Testis (tissue), 2 donors: Measurements from ENCODE around the gene PAN3.

Experiments
- POLR2A ChIP-seq: fragments of 450-650 bp; IDR thresholded peaks from one replicate; pipeline ENCODE4 v1.6.1; 2017; ENCODE audit warnings: antibody characterized with exemption, mild to moderate bottlenecking, moderate library complexity
- TF ChIP-seq, protein P1 (sequence below), 3 experiments: fragments of 450-650 bp in 2 of 3; fragments of 200-600 bp in 1 of 3; sonication (generic) in 1 of 3; IDR thresholded peaks; one replicate each; pipeline ENCODE4 v1.5.1; 2016 to 2019; ENCODE audit warnings: antibody characterized with exemption in 3 of 3, mild to moderate bottlenecking in 2 of 3, moderate library complexity in 1 of 3

DNA sequence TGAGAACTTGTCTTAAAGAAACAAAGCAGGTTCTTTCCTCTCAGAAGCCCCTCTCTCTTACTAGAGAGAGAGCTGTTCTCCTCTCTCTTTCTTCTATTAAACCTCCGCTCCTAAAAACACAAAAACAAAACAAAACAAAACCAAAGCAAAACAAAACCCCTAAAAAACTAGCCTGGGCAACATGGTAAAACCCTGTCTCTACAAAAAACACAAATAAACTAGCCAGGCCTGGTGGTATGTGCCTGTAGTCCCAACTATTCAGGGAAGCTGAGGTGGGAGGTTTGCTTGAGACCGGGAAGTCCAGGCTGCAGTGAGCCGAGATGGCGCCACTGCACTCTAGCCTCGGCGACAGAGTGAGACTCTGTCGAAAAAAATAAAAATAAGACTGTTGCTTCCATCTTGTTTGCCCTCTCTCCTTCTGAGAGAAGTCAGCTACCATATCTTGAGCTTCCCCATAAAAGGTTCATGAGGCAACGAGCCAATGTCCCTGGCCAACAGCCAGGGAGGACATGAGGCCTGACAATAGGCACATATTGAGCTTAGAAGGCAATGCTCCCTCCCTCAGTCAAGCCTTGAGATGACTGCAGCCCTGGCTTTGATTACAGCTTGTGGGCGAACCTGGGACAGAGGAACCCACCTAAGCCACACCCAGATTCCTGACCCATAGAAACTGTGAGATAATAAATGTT lies 20.5 kb upstream of the PAN3 start:
- no peak for TF ChIP-seq POLR2A
- TF ChIP-seq, protein P1, sequence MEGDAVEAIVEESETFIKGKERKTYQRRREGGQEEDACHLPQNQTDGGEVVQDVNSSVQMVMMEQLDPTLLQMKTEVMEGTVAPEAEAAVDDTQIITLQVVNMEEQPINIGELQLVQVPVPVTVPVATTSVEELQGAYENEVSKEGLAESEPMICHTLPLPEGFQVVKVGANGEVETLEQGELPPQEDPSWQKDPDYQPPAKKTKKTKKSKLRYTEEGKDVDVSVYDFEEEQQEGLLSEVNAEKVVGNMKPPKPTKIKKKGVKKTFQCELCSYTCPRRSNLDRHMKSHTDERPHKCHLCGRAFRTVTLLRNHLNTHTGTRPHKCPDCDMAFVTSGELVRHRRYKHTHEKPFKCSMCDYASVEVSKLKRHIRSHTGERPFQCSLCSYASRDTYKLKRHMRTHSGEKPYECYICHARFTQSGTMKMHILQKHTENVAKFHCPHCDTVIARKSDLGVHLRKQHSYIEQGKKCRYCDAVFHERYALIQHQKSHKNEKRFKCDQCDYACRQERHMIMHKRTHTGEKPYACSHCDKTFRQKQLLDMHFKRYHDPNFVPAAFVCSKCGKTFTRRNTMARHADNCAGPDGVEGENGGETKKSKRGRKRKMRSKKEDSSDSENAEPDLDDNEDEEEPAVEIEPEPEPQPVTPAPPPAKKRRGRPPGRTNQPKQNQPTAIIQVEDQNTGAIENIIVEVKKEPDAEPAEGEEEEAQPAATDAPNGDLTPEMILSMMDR (IDR thresholded peaks at IDR 0.05): no peak
